ENCODE data around the gene SON.

SON gene

GRCh38 chr21:33544451-33545195, 1.8 kb downstream of the SON start:
- no peak for DNase-seq

GRCh38 chr21:33546086-33546485, 3.2 kb downstream of the SON start:
- DNase-seq: no peak

- DNase-seq: no peak
Observed at GRCh38 chr21:33549848-33550771, 7.3 kb downstream of the SON start.

GRCh38 chr21:33550772-33551660, 8.2 kb downstream of the SON start:
- no peak for DNase-seq

- DNase-seq: no peak
Observed at GRCh38 chr21:33551664-33552063, 8.8 kb downstream of the SON start.

- no peak for DNase-seq
Observed at GRCh38 chr21:33552093-33552998, 9.5 kb downstream of the SON start.

- no peak for DNase-seq
Observed at GRCh38 chr21:33552999-33553598, 10.3 kb downstream of the SON start.

- DNase-seq: no peak
Observed at GRCh38 chr21:33554236-33554981, 11.6 kb downstream of the SON start.

- DNase-seq: no peak
Observed at GRCh38 chr21:33554982-33555344, 12.1 kb downstream of the SON start.

- no peak for DNase-seq
Observed at GRCh38 chr21:33557447-33557846, 14.6 kb downstream of the SON start.

- no peak for DNase-seq
Observed at GRCh38 chr21:33558777-33559421, 16.1 kb downstream of the SON start.

- DNase-seq: no peak
Observed at GRCh38 chr21:33559813-33560212, 17.0 kb downstream of the SON start.

- DNase-seq: no peak
Observed at GRCh38 chr21:33560965-33561364, 18.1 kb downstream of the SON start.

GRCh38 chr21:33561373-33561772, 18.5 kb downstream of the SON start:
- DNase-seq: no peak

GRCh38 chr21:33562389-33562788, 19.6 kb downstream of the SON start:
- no peak for DNase-seq

- no peak for DNase-seq
Observed at GRCh38 chr21:33566514-33566913, 23.7 kb downstream of the SON start.

GRCh38 chr21:33567914-33568313, 25.1 kb downstream of the SON start:
- DNase-seq: no peak

GRCh38 chr21:33568448-33568847, 25.6 kb downstream of the SON start:
- no peak for DNase-seq

- DNase-seq: no peak
Observed at GRCh38 chr21:33569991-33570390, 27.2 kb downstream of the SON start.

GRCh38 chr21:33572350-33572749, 29.5 kb downstream of the SON start:
- no peak for DNase-seq
